H1 (cell line): ENCODE data around the gene MLLT6. TPM values are rescaled to one million over a fixed set of nuclear protein-coding genes. Genes with fewer than 3 reads are reported as not detected.

Experiments
- CTCF ChIA-PET: fragments of 300-600 bp; sonication (Branson Sonifier 250); formaldehyde crosslinking; loops from one replicate; lab custom pipeline; 2021; ENCODE audit not compliant: partially characterized antibody; lab: Charles Lee
- POLR2A ChIA-PET: fragments of 300-600 bp; sonication (Branson Sonifier 250); formaldehyde crosslinking; loops from one replicate; lab custom pipeline; 2021; ENCODE audit warnings: inconsistent platforms; ENCODE audit not compliant: partially characterized antibody; lab: Charles Lee
- DNase-seq, 2 experiments: peaks; one replicate each; pipeline versions ENCODE4 v3.0.0 to v3.0.0-alpha.2; 2010 to 2022; ENCODE audit warnings: low spot score in 2 of 2, low read depth in 1 of 2, mixed read lengths in 1 of 2
- FAIRE-seq: peaks from 2 replicates; lab custom pipeline; 2011; peaks lifted over from hg19 to GRCh38; lab: Jason Lieb, UNC
- H2AFZ ChIP-seq: 2 replicates; pipeline ENCODE4 v1.8.1; 2012; ENCODE audit warnings: low read length, inconsistent platforms
- H2AK5ac ChIP-seq: 2 replicates; pipeline ENCODE4 v1.6.1; 2013; ENCODE audit warnings: low read depth, low read length
- H2BK120ac ChIP-seq: replicated peaks from 2 replicates; pipeline ENCODE3; 2013; ENCODE audit warnings: low read depth, low read length, inconsistent platforms
- H2BK12ac ChIP-seq: 2 replicates; pipeline ENCODE4 v1.6.1; 2013; ENCODE audit warnings: low read depth, low read length
- H2BK15ac ChIP-seq: 2 replicates; pipeline ENCODE4 v1.6.1; 2013; ENCODE audit warnings: low read length
- H2BK20ac ChIP-seq: 2 replicates; pipeline ENCODE4 v1.6.1; 2013; ENCODE audit warnings: low read length
- H2BK5ac ChIP-seq: 2 replicates; pipeline ENCODE4 v1.6.1; 2013; ENCODE audit warnings: low read depth, low read length
- H3K14ac ChIP-seq: 2 replicates; pipeline ENCODE4 v1.6.1; 2013; ENCODE audit warnings: inconsistent platforms; ENCODE audit not compliant: insufficient read length
- H3K18ac ChIP-seq: 2 replicates; pipeline ENCODE4 v1.6.1; 2013; ENCODE audit warnings: low read length; ENCODE audit errors: extremely low read depth
- H3K23ac ChIP-seq: 2 replicates; pipeline ENCODE4 v1.6.1; 2013; ENCODE audit warnings: inconsistent platforms; ENCODE audit not compliant: insufficient read length
- H3K23me2 ChIP-seq: 2 replicates; pipeline ENCODE4 v1.6.1; 2013; ENCODE audit warnings: low read depth, low read length
- H3K27ac ChIP-seq: 2 replicates; pipeline ENCODE4 v1.6.1; 2011; ENCODE audit warnings: low read depth, low read length, inconsistent platforms
- H3K27me3 ChIP-seq, 4 experiments: replicated peaks in 1 of 4; 1 replicate in 1 of 4; 2 replicates in 3 of 4; pipeline versions ENCODE4 v1.6.1 to v1.8.1; 2011 to 2013; ENCODE audit warnings: low read length in 3 of 4, mild to moderate bottlenecking in 3 of 4, inconsistent platforms in 2 of 4, mixed read lengths in 2 of 4, moderate library complexity in 1 of 4; ENCODE audit not compliant: control insufficient read depth in 3 of 4, insufficient read depth in 3 of 4; ENCODE audit errors: extremely low read depth in 1 of 4
- H3K36me3 ChIP-seq, 4 experiments: 2 replicates each; pipeline versions ENCODE4 v1.6.1 to v1.8.1; 2011 to 2013; ENCODE audit warnings: mild to moderate bottlenecking in 4 of 4, low read length in 3 of 4, moderate library complexity in 2 of 4, control low read depth in 1 of 4, inconsistent platforms in 1 of 4; ENCODE audit not compliant: insufficient read depth in 4 of 4, control insufficient read depth in 2 of 4
- H3K4ac ChIP-seq: replicated peaks from 2 replicates; pipeline ENCODE3; 2013; ENCODE audit warnings: low read length, low read depth, mixed read lengths, inconsistent platforms; ENCODE audit not compliant: insufficient read length
- H3K4me1 ChIP-seq, 4 experiments: replicated peaks in 1 of 4; 1 replicate in 1 of 4; 2 replicates in 3 of 4; pipeline versions ENCODE4 v1.6.1 to v1.8.1; 2011 to 2013; ENCODE audit warnings: low read length in 3 of 4, inconsistent platforms in 2 of 4, mixed read lengths in 1 of 4; ENCODE audit not compliant: insufficient read depth in 4 of 4, control insufficient read depth in 3 of 4
- H3K4me2 ChIP-seq, 2 experiments: 2 replicates each; pipeline versions ENCODE4 v1.6.1 to v1.8.1; 2011 to 2013; ENCODE audit warnings: low read depth in 2 of 2, low read length in 2 of 2, control low read depth in 1 of 2, inconsistent platforms in 1 of 2, mild to moderate bottlenecking in 1 of 2; ENCODE audit not compliant: insufficient read depth in 1 of 2
- H3K4me3 ChIP-seq, 4 experiments: fragments of 200-600, 300-600 bp in 1 of 4; sonication (generic), shearing (Covaris generic), sonication (Bioruptor Twin) in 1 of 4; 2 replicates each; pipeline versions ENCODE4 v1.5.1 to v1.8.1; 2011 to 2016; ENCODE audit warnings: low read length in 4 of 4, low read depth in 3 of 4, control low read depth in 2 of 4, inconsistent platforms in 2 of 4, mild to moderate bottlenecking in 2 of 4, mixed read lengths in 1 of 4, moderate library complexity in 1 of 4; ENCODE audit not compliant: insufficient read depth in 2 of 4; ENCODE audit errors: extremely low read depth in 1 of 4
- H3K56ac ChIP-seq: replicated peaks from 2 replicates; pipeline ENCODE3; 2013; ENCODE audit warnings: low read depth, mild to moderate bottlenecking, mixed read lengths, low read length, inconsistent platforms; ENCODE audit not compliant: insufficient read length
- H3K79me1 ChIP-seq: 2 replicates; pipeline ENCODE4 v1.6.1; 2013; ENCODE audit warnings: low read depth, low read length, control low read depth
- H3K79me2 ChIP-seq, 2 experiments: 2 replicates each; pipeline versions ENCODE4 v1.6.1 to v1.8.1; 2012 to 2013; ENCODE audit warnings: low read length in 2 of 2, mild to moderate bottlenecking in 2 of 2, inconsistent platforms in 1 of 2; ENCODE audit not compliant: insufficient read depth in 2 of 2, control insufficient read depth in 1 of 2
- H3K9ac ChIP-seq, 4 experiments: replicated peaks in 1 of 4; 1 replicate in 1 of 4; 2 replicates in 3 of 4; pipeline versions ENCODE4 v1.6.1 to v1.8.1; 2011 to 2013; ENCODE audit warnings: low read depth in 3 of 4, low read length in 3 of 4, control low read depth in 2 of 4, mild to moderate bottlenecking in 2 of 4, moderate library complexity in 2 of 4, inconsistent platforms in 1 of 4; ENCODE audit errors: extremely low read depth in 1 of 4
- H3K9me3 ChIP-seq, 2 experiments: 2 replicates each; pipeline versions ENCODE4 v1.6.1 to v1.8.1; 2012 to 2013; ENCODE audit warnings: mild to moderate bottlenecking in 2 of 2, moderate library complexity in 2 of 2, control low read depth in 1 of 2, inconsistent platforms in 1 of 2, low read depth in 1 of 2, low read length in 1 of 2, mixed read lengths in 1 of 2; ENCODE audit not compliant: insufficient read depth in 2 of 2
- H4K20me1 ChIP-seq, 2 experiments: replicated peaks in 1 of 2; 2 replicates each; pipeline versions ENCODE3 to v1.8.1; 2011 to 2013; ENCODE audit warnings: inconsistent platforms in 2 of 2, low read length in 2 of 2, mild to moderate bottlenecking in 1 of 2; ENCODE audit not compliant: insufficient read depth in 2 of 2, control insufficient read depth in 1 of 2
- H4K5ac ChIP-seq: 2 replicates; pipeline ENCODE4 v1.6.1; 2013; ENCODE audit warnings: low read length, low read depth, mixed read lengths, inconsistent platforms; ENCODE audit not compliant: insufficient read length
- H4K8ac ChIP-seq: 2 replicates; pipeline ENCODE4 v1.8.0; 2013; ENCODE audit warnings: mild to moderate bottlenecking, moderate library complexity, low read length, inconsistent platforms; ENCODE audit not compliant: insufficient read depth; ENCODE audit errors: extremely low read depth
- H4K91ac ChIP-seq: replicated peaks from 2 replicates; pipeline ENCODE3; 2013; ENCODE audit warnings: low read length, mixed read lengths, inconsistent platforms; ENCODE audit not compliant: insufficient read length
- EGR1 ChIP-seq: IDR thresholded peaks from 2 replicates; pipeline ENCODE4 v1.6.1; 2011; ENCODE audit warnings: low read depth, low read length, borderline replicate concordance
- EZH2 ChIP-seq: fragments of 200-600 bp; sonication (generic); IDR thresholded peaks from 2 replicates; pipeline ENCODE4 v1.7.1; 2012; ENCODE audit warnings: low read depth, mild to moderate bottlenecking, moderate library complexity, low read length, inconsistent platforms; ENCODE audit not compliant: severe bottlenecking
- KDM1A ChIP-seq: fragments of 200-600, 300-600 bp; sonication (generic); IDR thresholded peaks from 2 replicates; pipeline ENCODE4 v1.7.1; 2016; ENCODE audit warnings: mild to moderate bottlenecking, low read length, borderline replicate concordance
- MAFK ChIP-seq: IDR thresholded peaks from 2 replicates; pipeline ENCODE4 v1.6.1; 2012; ENCODE audit warnings: low read depth, mild to moderate bottlenecking, improper control_type of control experiment, low read length
- MAX ChIP-seq: IDR thresholded peaks from 2 replicates; pipeline ENCODE4 v1.6.1; 2012; ENCODE audit warnings: inconsistent platforms
- NANOG ChIP-seq: IDR thresholded peaks from 2 replicates; pipeline ENCODE4 v1.6.1; 2011; ENCODE audit warnings: low read length, low read depth, mild to moderate bottlenecking, inconsistent platforms; ENCODE audit not compliant: insufficient read depth, poor library complexity, severe bottlenecking
- RFX5 ChIP-seq: IDR thresholded peaks from 2 replicates; pipeline ENCODE4 v1.6.1; 2011; ENCODE audit warnings: low read depth, low read length, improper control_type of control experiment, borderline replicate concordance
- TAF1 ChIP-seq: IDR thresholded peaks from 2 replicates; pipeline ENCODE4 v1.6.1; 2011; ENCODE audit warnings: mild to moderate bottlenecking, low read depth, low read length
- TBP ChIP-seq: IDR thresholded peaks from 2 replicates; pipeline ENCODE4 v1.6.1; 2011; ENCODE audit warnings: low read depth, low read length, improper control_type of control experiment
- WGBS, 2 experiments: shearing (Covaris generic) in 1 of 2; methylation state at CpG; one replicate each; pipeline versions ENCODE4 v1.1.6 to v1.1.7; 2013 to 2015; ENCODE audit warnings: low lambda C conversion rate in 2 of 2, mixed read lengths in 2 of 2, inconsistent platforms in 1 of 2, low coverage in 1 of 2, missing lambda C conversion rate in 1 of 2; ENCODE audit not compliant: insufficient replicate concordance in 2 of 2, insufficient coverage in 1 of 2, insufficient read length in 1 of 2; ENCODE audit errors: extremely low coverage in 1 of 2, missing lambda C conversion rate in 1 of 2; 5-methylcytosine and 5-hydroxymethylcytosine counted together
- polyA plus RNA-seq, 7 experiments: library from polyadenylated mRNA; depleted of rRNA in 3 of 7; stranded (reverse) in 5 of 7; unstranded in 2 of 7; fragments of >200 nt in 5 of 7; fragments of 200-250 nt in 2 of 7; gene quantifications; 1 replicate in 5 of 7; 2 replicates in 1 of 7; 4 replicates in 1 of 7; pipeline versions ENCODE4 v1.2.1 to v1.2.3, GENCODE V29; 2011 to 2013; ENCODE audit warnings: missing spikeins in 2 of 7, mixed read lengths in 2 of 7
- total RNA-seq: library from RNA; stranded (reverse); fragmentation: NEBNext Ultra II Directional; extraction: Animal tissue kit (Norgen Biotek cat#: 25700); gene quantifications from 2 replicates; pipeline ENCODE4 v1.2.1, GENCODE V29; 2021

MLLT6 gene
- total and polyA plus RNA-seq, 2 of the 8 experiments (the other 6 are each of a cell fraction or from before 2014, with no cell fraction given), result 6.5 to 8.0 TPM

GRCh38 chr17:38729368-38729885 is 24.4 kb downstream of the MLLT6 start:
- WGBS, 2 experiments, result 42% methylated on average over 14 of the region's 14 CpGs; no CpG with 5 or more reads in 1 of the 2 experiments
- POLR2A ChIA-PET, result interaction anchor here (0.8 to 7.0 kb wide), 5 partner anchors 10 to 20 kb away, joined by 3 to 40 read pairs (median 10); no protein-coding TSS in a partner anchor
- Histone ChIP-seq H2BK5ac (no peak overlapping the region; the same call in 1 of the 2 replicates), H3K23me2 (peaks cover 9% of the 10 kb centered on the region; the same call in 1 of the 2 replicates), H3K9ac (peak overlapping the region in 1 of 4 experiments; percentile 66; a peak in 3 of 7 replicates), H2AFZ (no peak overlapping the region), H3K18ac (peak overlapping the region; percentile 83; the same call in 1 of the 2 replicates), H3K36me3 (peaks cover 0 to 3% (median 0%) of the 10 kb centered on the region in 4 experiments; a peak in 2 of 8 replicates)
- TF ChIP-seq NANOG (no peak), TAF1 (no peak), RFX5 (no peak), MAFK (no peak), TBP (no peak), EZH2 (no peak), EGR1 (no peak), MAX (no peak), KDM1A (no peak)
- TF ChIP-seq, all 59 proteins: peak for 0
- CTCF ChIA-PET, result interaction anchor here (0.9 to 2.0 kb wide), 14 partner anchors 11 to 149 kb away, joined by 3 to 14 read pairs (median 4); no protein-coding TSS in a partner anchor
- H3K4me3 ChIP-seq, result peak overlapping the region; percentile 48 to 72 (median 63)
- no peak overlapping the region for H3K23ac ChIP-seq
- H2AK5ac ChIP-seq, result no peak overlapping the region
- no peak overlapping the region for H4K5ac ChIP-seq
- H3K4ac ChIP-seq, result no peak overlapping the region
- H2BK120ac ChIP-seq, result no peak overlapping the region
- peak overlapping the region; percentile 81; the same call in 1 of the 2 replicates for H2BK15ac ChIP-seq
- H2BK20ac ChIP-seq, result no peak overlapping the region
- H3K56ac ChIP-seq, result no peak overlapping the region
- H3K9me3 ChIP-seq, result no peaks in the 10 kb centered on the region
- peaks cover 0 to 10% (median 5%) of the 10 kb centered on the region in 4 experiments; a peak in 5 of 7 replicates for H3K4me1 ChIP-seq
- H3K79me1 ChIP-seq, result no peaks in the 10 kb centered on the region
- H3K27me3 ChIP-seq, result peaks cover 0 to 17% (median 7%) of the 10 kb centered on the region in 4 experiments; a peak in 3 of 7 replicates
- peak overlapping the region; percentile 88 to 94 for H3K4me2 ChIP-seq
- H3K79me2 ChIP-seq, result no peaks in the 10 kb centered on the region
- H4K8ac ChIP-seq, result peak overlapping the region; percentile 92
- no peak overlapping the region for H3K27ac ChIP-seq
- no peak overlapping the region for H3K14ac ChIP-seq
- peak overlapping the region; percentile 75; the same call in 1 of the 2 replicates for H2BK12ac ChIP-seq
- DNase-seq (no peak), FAIRE-seq (no peak)
- H4K20me1 ChIP-seq, result peaks cover 4 to 21% of the 10 kb centered on the region in 2 experiments
- H4K91ac ChIP-seq, result peak overlapping the region; percentile 77
